Caco-2 (cell line): ENCODE data around the gene GPR37L1. TPM values are rescaled to one million over a fixed set of nuclear protein-coding genes. Genes with fewer than 3 reads are reported as not detected.

ENCODE experiments used
- BruUV-seq: library from RNA; stranded (reverse); fragments of 400-500 nt; replicated peaks from 2 replicates; lab custom pipeline; 2021; lab: Mats Ljungman, UMichigan
- CTCF ChIA-PET: fragments of 300-600 bp; sonication (Branson Sonifier 250); formaldehyde crosslinking; loops from one replicate; lab custom pipeline; 2022; ENCODE audit warnings: antibody characterized with exemption; lab: Charles Lee
- POLR2A ChIA-PET: fragments of 300-600 bp; sonication (Branson Sonifier 250); formaldehyde crosslinking; loops from one replicate; lab custom pipeline; 2022; ENCODE audit warnings: antibody characterized with exemption; lab: Charles Lee
- DNase-seq, 2 experiments: peaks; one replicate each; pipeline versions ENCODE4 v3.0.0 to v3.0.0-alpha.2; 2020 to 2022
- H3K27me3 ChIP-seq: replicated peaks from 2 replicates; pipeline ENCODE4 v1.6.0; 2011; ENCODE audit warnings: low read length; ENCODE audit not compliant: control insufficient read depth, insufficient read depth
- H3K36me3 ChIP-seq: 2 replicates; pipeline ENCODE4 v1.5.1; 2011; ENCODE audit warnings: low read length; ENCODE audit not compliant: control insufficient read depth, insufficient read depth
- H3K4me1 ChIP-seq: fragments of 250-450 bp; sonication (Bioruptor Pico); 2 replicates; pipeline ENCODE4 v1.5.1; 2020; ENCODE audit warnings: mild to moderate bottlenecking
- H3K4me3 ChIP-seq: 2 replicates; pipeline ENCODE4 v1.5.1; 2011; ENCODE audit warnings: low read depth, mild to moderate bottlenecking, control low read depth, low read length
- H3K9me3 ChIP-seq: fragments of 250-450 bp; sonication (Bioruptor Pico); 2 replicates; pipeline ENCODE4 v1.5.1; 2020; ENCODE audit warnings: mild to moderate bottlenecking, moderate library complexity
- H3K27ac Mint-ChIP-seq: one replicate; pipeline ENCODE4 v1.8.0; 2022; ENCODE audit warnings: mixed read lengths; ENCODE audit not compliant: unreplicated experiment
- H3K27me3 Mint-ChIP-seq: one replicate; pipeline ENCODE4 v1.8.0; 2022; ENCODE audit warnings: mixed read lengths; ENCODE audit not compliant: insufficient read depth, unreplicated experiment
- H3K36me3 Mint-ChIP-seq: one replicate; pipeline ENCODE4 v1.8.0; 2022; ENCODE audit warnings: mild to moderate bottlenecking, mixed read lengths; ENCODE audit not compliant: insufficient read depth, unreplicated experiment
- H3K4me1 Mint-ChIP-seq: one replicate; pipeline ENCODE4 v1.8.0; 2022; ENCODE audit warnings: low read depth, mixed read lengths; ENCODE audit not compliant: unreplicated experiment
- H3K4me3 Mint-ChIP-seq: one replicate; pipeline ENCODE4 v1.8.0; 2022; ENCODE audit warnings: mild to moderate bottlenecking, moderate library complexity, mixed read lengths; ENCODE audit not compliant: unreplicated experiment
- H3K9me3 Mint-ChIP-seq: one replicate; pipeline ENCODE4 v1.8.0; 2022; ENCODE audit warnings: mixed read lengths; ENCODE audit not compliant: unreplicated experiment
- CTCF ChIP-seq, 2 experiments: fragments of 200-600 bp in 1 of 2; IDR thresholded peaks; 1 replicate in 1 of 2; 2 replicates in 1 of 2; pipeline versions ENCODE4 v1.5.1 to v1.8.0; 2011 to 2022; ENCODE audit warnings: antibody characterized with exemption in 1 of 2, control low read depth in 1 of 2, inconsistent platforms in 1 of 2, low read depth in 1 of 2, low read length in 1 of 2, mild to moderate bottlenecking in 1 of 2, moderate library complexity in 1 of 2; ENCODE audit not compliant: insufficient read depth in 1 of 2, severe bottlenecking in 1 of 2, unreplicated experiment in 1 of 2
- intact Hi-C: fragments of 100-400 bp; cut with micrococcal nuclease; formaldehyde crosslinking; loops from one replicate; pipeline ENCODE4 v1.10.0; 2022; ENCODE audit not compliant: unreplicated experiment
- total RNA-seq: library from RNA; stranded (reverse); gene quantifications from 2 replicates; pipeline ENCODE4 v1.2.3, GENCODE V29; 2022

Gene GPR37L1
- total RNA-seq, 1 experiment from 2014 or later = 0.07 TPM

- ChIA-PET CTCF (interaction anchor here (1.3 to 3.0 kb wide), 2 partner anchors 103 to 113 kb away, joined by 8 to 18 read pairs; partner anchors contain the start of gene ELF3), POLR2A (interaction anchor here (1.0 to 4.4 kb wide), 8 partner anchors 8 to 113 kb away, joined by 3 to 47 read pairs (median 6); partner anchors contain the start of gene ELF3)
- H3K4me3 Mint-ChIP-seq = peak overlapping the region; percentile 16
- peaks cover 25% of the 10 kb centered on the region for H3K4me1 Mint-ChIP-seq
- intact Hi-C loops = no loop called here
- no peak for TF ChIP-seq CTCF (IDR thresholded peaks at IDR 0.05; ENCODE audit: insufficient read depth in 1 of 2, low read depth in 1 of 2, low read length in 1 of 2, severe bottlenecking in 1 of 2, unreplicated experiment in 1 of 2)
- Histone ChIP-seq H3K9me3 (no peaks in the 10 kb centered on the region), H3K27me3 (no peaks in the 10 kb centered on the region), H3K36me3 (no peaks in the 10 kb centered on the region), H3K4me1 (peaks cover 49% of the 10 kb centered on the region), H3K4me3 (no peak overlapping the region)
- peak overlapping the region; percentile 81 for H3K27ac Mint-ChIP-seq
- H3K27me3 Mint-ChIP-seq = no peaks in the 10 kb centered on the region
- no peaks in the 10 kb centered on the region for H3K9me3 Mint-ChIP-seq
- peak in 1 of 2 experiments; percentile 28 for DNase-seq
- peaks cover 4% of the 10 kb centered on the region for H3K36me3 Mint-ChIP-seq
- BruUV-seq = TSS peak; percentile 68
Measured at GRCh38 chr1:202112859-202113689, 9.6 kb upstream of the GPR37L1 start.

- no TSS peak for BruUV-seq
- CTCF ChIA-PET = interaction anchor here (0.9 to 3.0 kb wide), 4 partner anchors 102 to 114 kb away, joined by 3 to 18 read pairs (median 6); partner anchors contain the start of gene ELF3
Measured at GRCh38 chr1:202113690-202114300, 8.9 kb upstream of the GPR37L1 start.

More at GRCh38 chr1:202113690-202114300, 8.9 kb upstream of the GPR37L1 start:
- Mint-ChIP-seq H3K36me3 (peaks cover 4% of the 10 kb centered on the region), H3K9me3 (no peaks in the 10 kb centered on the region), H3K27me3 (no peaks in the 10 kb centered on the region), H3K4me3 (peak overlapping the region; percentile 16), H3K27ac (peak overlapping the region; percentile 81), H3K4me1 (peaks cover 25% of the 10 kb centered on the region)
- intact Hi-C loops = loop anchor here (1.0 kb wide), 2 partner anchors 7 to 105 kb away; no protein-coding TSS in a partner anchor
- Histone ChIP-seq H3K4me3 (no peak overlapping the region), H3K4me1 (peaks cover 52% of the 10 kb centered on the region), H3K9me3 (no peaks in the 10 kb centered on the region), H3K27me3 (no peaks in the 10 kb centered on the region), H3K36me3 (no peaks in the 10 kb centered on the region)
- peak in 1 of 2 experiments; percentile 52 for DNase-seq
- POLR2A ChIA-PET = interaction anchor here (1.1 to 4.4 kb wide), 7 partner anchors 9 to 114 kb away, joined by 3 to 47 read pairs (median 6); partner anchors contain the start of gene ELF3
- no peak for TF ChIP-seq CTCF (IDR thresholded peaks at IDR 0.05; ENCODE audit: insufficient read depth in 1 of 2, low read depth in 1 of 2, low read length in 1 of 2, severe bottlenecking in 1 of 2, unreplicated experiment in 1 of 2)
